ENCODE data around the gene CORO7. TPM values are rescaled to one million over a fixed set of nuclear protein-coding genes. Genes with fewer than 3 reads are reported as not detected.

Gene CORO7
- total RNA-seq, 1 experiment from 2014 or later: 18.6 TPM

GRCh38 chr16:4317532-4318450 lies 98.6 kb downstream of the CORO7 start:
- H3K27me3 ChIP-seq (replicated peaks): no peaks in the 10 kb centered on the region
- DNase-seq (ENCODE audit: low read depth in 1 of 2, low spot score in 2 of 2): no peak
- no peak overlapping the region for H3K4me3 ChIP-seq
- peaks cover 6% of the 10 kb centered on the region for H3K36me3 ChIP-seq
- no peaks in the 10 kb centered on the region for H3K9me3 ChIP-seq (replicated peaks)
- peaks cover 30% of the 10 kb centered on the region for H3K4me1 ChIP-seq (replicated peaks)
- H3K27ac ChIP-seq: no peak overlapping the region

DNA sequence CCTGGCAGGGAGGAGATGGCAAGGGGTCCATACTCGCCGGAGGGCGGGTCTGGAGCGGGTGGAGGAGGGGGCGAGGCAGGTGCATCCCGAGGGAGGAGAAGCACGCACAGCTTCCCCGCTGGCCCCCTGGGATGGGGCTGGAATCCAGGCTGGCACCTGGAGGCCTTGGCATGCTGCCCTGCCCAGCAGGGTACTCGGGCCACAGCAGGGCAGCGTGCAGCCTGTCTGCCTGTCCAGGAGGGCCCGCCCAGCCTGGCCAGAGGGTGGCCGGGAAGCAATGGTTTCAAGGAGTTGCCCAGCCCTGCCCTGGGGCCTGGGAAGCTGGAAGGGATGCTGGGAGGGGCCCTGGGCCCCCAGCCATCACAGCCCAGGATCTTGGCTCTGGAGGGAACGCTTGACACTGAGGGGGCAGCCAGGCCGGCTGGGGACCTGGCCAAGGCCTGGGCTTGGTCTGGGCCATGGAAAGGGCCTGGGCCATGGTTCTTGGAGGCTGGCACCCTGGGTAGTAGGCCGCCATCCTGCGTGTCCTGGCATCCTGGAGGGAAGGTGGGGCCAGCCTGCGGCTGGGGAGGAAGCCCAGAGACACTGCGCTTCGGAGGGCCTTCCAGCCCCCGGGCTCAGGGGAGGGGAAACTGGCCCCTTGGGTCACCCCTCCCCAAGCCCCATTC lies 99.4 kb downstream of the CORO7 start:
- H3K4me3 ChIP-seq: peak overlapping the region; percentile 67
- H3K27ac ChIP-seq: no peak overlapping the region
- H3K27me3 ChIP-seq (replicated peaks): no peaks in the 10 kb centered on the region
- peaks cover 30% of the 10 kb centered on the region for H3K4me1 ChIP-seq (replicated peaks)
- peak in 1 of 2 experiments; percentile 42 for DNase-seq (ENCODE audit: low read depth in 1 of 2, low spot score in 2 of 2)
- no peaks in the 10 kb centered on the region for H3K9me3 ChIP-seq (replicated peaks)
- H3K36me3 ChIP-seq: peaks cover 6% of the 10 kb centered on the region

DNA sequence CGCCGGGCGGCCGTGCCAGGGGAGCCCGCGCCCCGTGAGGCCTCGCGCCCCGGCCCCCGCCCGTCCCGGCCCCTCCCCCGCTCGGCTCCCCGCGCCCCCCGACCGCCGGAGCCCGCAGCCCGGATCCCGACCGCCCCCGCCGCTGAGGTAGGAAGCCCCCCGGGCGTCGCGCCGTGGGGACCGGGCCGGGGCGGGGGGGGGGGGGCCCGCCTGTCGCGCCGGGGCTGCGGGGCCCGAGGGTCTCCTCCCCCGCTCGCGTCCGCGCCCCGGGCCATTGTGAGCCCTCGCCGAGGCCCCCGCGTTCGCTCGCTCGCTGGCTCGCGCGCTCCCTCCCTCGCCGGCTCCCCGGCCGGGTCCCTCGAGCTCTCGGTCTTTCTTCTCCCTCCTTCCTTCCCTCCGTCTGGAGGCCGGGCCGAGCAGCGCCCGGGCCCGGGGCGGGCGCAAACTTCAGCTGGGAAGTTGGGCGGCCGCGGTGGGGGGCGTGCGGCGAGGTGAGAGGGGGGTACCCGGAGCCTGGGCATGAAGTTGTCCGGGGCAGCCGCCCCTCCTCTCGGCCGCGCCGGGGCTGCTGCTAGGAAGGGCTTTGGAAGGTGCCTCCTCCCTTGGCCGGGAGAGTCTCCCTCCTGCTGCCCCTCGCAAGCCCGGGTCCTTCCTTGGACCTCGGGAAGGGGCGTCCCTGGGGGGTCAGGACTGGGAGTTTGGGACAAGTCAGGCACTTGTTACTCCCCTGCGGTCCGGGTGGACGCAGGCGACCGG lies 100.1 kb downstream of the CORO7 start:
- peak in 1 of 2 experiments; percentile 43 for DNase-seq (ENCODE audit: low read depth in 1 of 2, low spot score in 2 of 2)
- Histone ChIP-seq H3K4me3 (peak overlapping the region; percentile 67), H3K4me1 (replicated peaks) (peaks cover 30% of the 10 kb centered on the region), H3K27ac (no peak overlapping the region), H3K36me3 (peaks cover 6% of the 10 kb centered on the region), H3K27me3 (replicated peaks) (no peaks in the 10 kb centered on the region), H3K9me3 (replicated peaks) (no peaks in the 10 kb centered on the region)

GRCh38 chr16:4315186-4316107 lies 100.9 kb downstream of the CORO7 start, which contains the start of gene GLIS2:
Gene GLIS2, plus strand, starts transcription at chr16:4316067. Its CDS starts 16,214 bp downstream, at chr16:4332281.
- peaks cover 31% of the 10 kb centered on the region for H3K4me1 ChIP-seq (replicated peaks)
- H3K9me3 ChIP-seq (replicated peaks): no peaks in the 10 kb centered on the region
- peaks cover 6% of the 10 kb centered on the region for H3K36me3 ChIP-seq
- H3K27me3 ChIP-seq (replicated peaks): no peaks in the 10 kb centered on the region
- H3K27ac ChIP-seq: peak within 1 kb of the TSS; percentile 56; the same call in 1 of the 2 replicates
- peak; percentile 70 to 72 for DNase-seq (ENCODE audit: low read depth in 1 of 2, low spot score in 2 of 2)
- H3K4me3 ChIP-seq: peak within 1 kb of the TSS; percentile 67

- Histone ChIP-seq H3K9me3 (replicated peaks) (no peaks in the 10 kb centered on the region), H3K27ac (peak overlapping the region; percentile 56; the same call in 1 of the 2 replicates), H3K4me3 (peak overlapping the region; percentile 67), H3K4me1 (replicated peaks) (peaks cover 37% of the 10 kb centered on the region), H3K27me3 (replicated peaks) (no peaks in the 10 kb centered on the region), H3K36me3 (peaks cover 6% of the 10 kb centered on the region)
- no peak for DNase-seq (ENCODE audit: low read depth in 1 of 2, low spot score in 2 of 2)
These were observed 101.7 kb downstream of the CORO7 start for GRCh38 chr16:4314532-4315185.

GRCh38 chr16:4313563-4314531 lies 102.5 kb downstream of the CORO7 start:
- peaks cover 37% of the 10 kb centered on the region for H3K4me1 ChIP-seq (replicated peaks)

DNA sequence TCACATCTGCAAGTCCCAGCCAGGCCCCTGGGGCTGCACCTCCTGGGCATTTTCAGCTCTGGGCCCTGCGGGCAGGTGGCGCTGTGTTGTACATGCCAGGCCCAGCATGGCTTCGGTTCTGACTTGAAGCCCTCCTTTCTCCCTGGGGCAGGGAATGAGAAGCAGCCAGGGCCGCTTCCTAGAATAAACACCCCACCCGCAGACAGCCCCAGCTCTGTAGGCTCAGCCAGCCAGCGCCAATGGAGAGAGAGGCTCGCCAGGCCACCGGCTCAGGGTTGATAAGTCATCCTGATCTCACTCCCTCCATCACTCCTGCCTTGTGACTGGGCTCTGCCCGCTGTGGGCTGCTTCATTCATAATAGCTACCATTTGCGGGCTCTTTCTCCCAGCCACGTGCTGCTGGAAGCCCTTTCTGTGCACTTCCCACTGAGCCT lies 106.5 kb downstream of the CORO7 start:
- DNase-seq (ENCODE audit: low read depth in 1 of 2, low spot score in 2 of 2): peak; percentile 91 to 96
- H3K27me3 ChIP-seq (replicated peaks): no peaks in the 10 kb centered on the region
- H3K4me3 ChIP-seq: no peak overlapping the region
- peak overlapping the region; percentile 13; the same call in 1 of the 2 replicates for H3K27ac ChIP-seq
- H3K4me1 ChIP-seq (replicated peaks): peaks cover 31% of the 10 kb centered on the region
- peaks cover 10% of the 10 kb centered on the region; the same call in 1 of the 2 replicates for H3K36me3 ChIP-seq
- H3K9me3 ChIP-seq (replicated peaks): peaks cover 4% of the 10 kb centered on the region; the same call in 1 of the 2 replicates

More at GRCh38 chr16:4313563-4314531, 102.5 kb downstream of the CORO7 start:
- H3K36me3 ChIP-seq: peaks cover 6% of the 10 kb centered on the region
- H3K4me3 ChIP-seq: no peak overlapping the region
- H3K27ac ChIP-seq: no peak overlapping the region
- H3K27me3 ChIP-seq (replicated peaks): no peaks in the 10 kb centered on the region
- no peak for DNase-seq (ENCODE audit: low read depth in 1 of 2, low spot score in 2 of 2)
- H3K9me3 ChIP-seq (replicated peaks): no peaks in the 10 kb centered on the region

- Histone ChIP-seq H3K4me3 (no peak overlapping the region), H3K27me3 (replicated peaks) (no peaks in the 10 kb centered on the region), H3K27ac (no peak overlapping the region), H3K9me3 (replicated peaks) (peaks cover 4% of the 10 kb centered on the region; the same call in 1 of the 2 replicates), H3K4me1 (replicated peaks) (peaks cover 25% of the 10 kb centered on the region), H3K36me3 (peaks cover 10% of the 10 kb centered on the region; the same call in 1 of the 2 replicates)
- no peak for DNase-seq (ENCODE audit: low read depth in 1 of 2, low spot score in 2 of 2)
These were observed 107.1 kb downstream of the CORO7 start for GRCh38 chr16:4309102-4309832.

GRCh38 chr16:4307215-4308037 lies 109.0 kb downstream of the CORO7 start:
- peaks cover 25% of the 10 kb centered on the region for H3K4me1 ChIP-seq (replicated peaks)
- H3K4me3 ChIP-seq: peak overlapping the region; percentile 44
- peaks cover 4% of the 10 kb centered on the region; the same call in 1 of the 2 replicates for H3K9me3 ChIP-seq (replicated peaks)
- peaks cover 10% of the 10 kb centered on the region; the same call in 1 of the 2 replicates for H3K36me3 ChIP-seq
- peak; percentile 97 to 99 for DNase-seq (ENCODE audit: low read depth in 1 of 2, low spot score in 2 of 2)
- H3K27me3 ChIP-seq (replicated peaks): no peaks in the 10 kb centered on the region
- peak overlapping the region; percentile 67 for H3K27ac ChIP-seq

Measured in SJSA1 (cell line).